GM12801 (cell line): ENCODE data around the gene PKP3.

Experiments
- CTCF ChIP-seq: IDR thresholded peaks from one replicate; pipeline ENCODE4 v1.5.1; 2011; ENCODE audit warnings: control low read depth; ENCODE audit not compliant: insufficient read length; ENCODE audit errors: extremely low read depth

PKP3 gene

GRCh38 chr11:368414-369335, 25.3 kb upstream of the PKP3 start:
- no peak for TF ChIP-seq CTCF

GRCh38 chr11:369336-370018, 24.5 kb upstream of the PKP3 start, which contains the start of gene B4GALNT4:
Gene B4GALNT4 (plus strand): TSS chr11:369499. CDS start chr11:369804, 305 bp downstream.
- TF ChIP-seq CTCF, result no peak

- TF ChIP-seq CTCF, result no peak
Measured at GRCh38 chr11:370070-370941, 23.7 kb upstream of the PKP3 start.

DNA sequence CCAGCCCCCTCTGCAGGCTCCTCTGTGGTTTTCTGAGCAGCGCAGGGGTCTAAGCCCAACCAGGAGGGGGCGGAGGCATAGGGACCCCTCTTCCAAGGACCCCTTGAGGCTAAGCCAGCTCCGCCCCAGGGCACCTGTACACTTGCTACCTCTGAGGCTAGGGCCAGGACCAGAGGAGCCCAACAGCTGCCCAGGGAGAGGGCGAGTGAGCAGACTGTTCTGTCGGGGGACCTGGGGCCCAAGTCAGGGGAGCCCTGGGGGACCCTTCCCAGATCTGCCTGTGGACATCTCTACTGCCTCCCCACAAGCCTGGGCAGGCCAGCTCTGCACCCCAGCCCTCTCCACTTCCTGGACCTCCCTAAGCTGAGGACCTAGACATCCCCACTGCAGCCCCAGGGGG, 23.0 kb upstream of the PKP3 start:
- no peak for TF ChIP-seq CTCF

DNA sequence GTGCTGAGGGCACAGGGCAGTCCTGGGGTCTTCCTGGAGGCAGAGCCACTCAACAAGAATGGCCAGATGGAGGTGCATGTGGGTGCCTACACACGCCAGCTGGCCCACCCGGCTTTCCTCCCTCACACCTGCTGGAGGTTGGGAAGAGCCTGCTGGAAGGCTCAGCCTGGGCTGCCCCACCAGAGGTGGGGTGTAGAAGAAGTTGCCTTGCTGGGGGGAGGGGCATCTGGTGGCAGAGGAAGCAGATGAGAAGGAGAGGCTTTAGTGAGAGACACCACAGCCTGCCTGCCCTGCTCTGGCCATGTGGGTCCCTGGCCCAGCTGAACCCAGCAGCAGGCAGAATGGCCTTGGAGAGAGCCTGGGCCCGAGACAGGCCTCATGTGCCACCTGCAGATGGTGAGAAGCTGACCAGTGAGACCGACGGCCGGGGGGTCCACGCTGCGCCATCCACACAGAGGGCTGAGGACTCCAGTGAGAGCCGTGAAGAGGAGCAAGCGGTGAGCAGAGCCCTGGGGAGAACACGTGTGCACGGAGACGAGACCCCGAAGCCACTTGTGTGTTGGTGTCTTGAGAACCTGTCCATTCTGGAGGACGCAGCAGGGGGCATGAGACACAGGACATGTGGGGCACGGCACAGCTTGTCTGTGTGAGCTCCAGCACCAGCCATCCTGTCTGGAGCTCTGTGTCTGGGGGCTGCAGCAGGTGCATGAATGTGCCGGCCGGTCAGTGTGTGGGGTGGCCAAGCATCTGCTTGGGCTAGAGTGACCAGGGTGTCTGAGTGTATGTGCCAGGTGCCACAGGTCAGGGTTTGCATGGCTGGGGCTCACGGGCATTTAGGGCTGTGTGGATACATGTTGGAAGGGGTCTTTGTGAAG, 22.1 kb upstream of the PKP3 start:
- no peak for TF ChIP-seq CTCF

GRCh38 chr11:372809-373715, 20.9 kb upstream of the PKP3 start:
- TF ChIP-seq CTCF, result no peak
